Activated T-helper 9 cell treated with anti-CD3 and anti-CD28 coated beads, Interleukin-2, amount 50 U/mL, for 16 hours (primary cell): Measurements from ENCODE around the gene IFT88.

Experiments
- DNase-seq: peaks from one replicate; pipeline ENCODE4 v3.0.0-alpha.2; 2020; ENCODE audit warnings: low read depth

IFT88 gene

DNA sequence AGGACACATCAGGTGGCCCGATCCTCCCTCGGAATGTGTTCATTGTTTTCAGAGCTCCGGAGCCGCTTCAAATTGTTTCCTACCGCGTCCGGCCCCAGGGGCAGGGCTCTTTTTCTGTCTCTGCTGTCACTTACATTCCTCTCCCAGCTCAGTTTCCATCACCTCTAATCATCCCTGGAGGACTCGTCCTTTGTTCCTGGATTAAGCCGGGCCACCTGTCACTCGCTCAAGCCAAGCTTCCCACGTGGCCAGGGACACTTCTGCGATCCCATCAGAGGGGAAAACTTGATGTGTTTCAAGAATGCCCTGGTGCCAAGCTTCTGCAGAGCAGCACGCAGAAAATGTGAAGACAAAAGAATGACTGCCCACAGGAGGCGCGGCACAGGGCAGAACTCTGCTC lies 150.0 kb downstream of the IFT88 start:
- DNase-seq, result no peak

DNA sequence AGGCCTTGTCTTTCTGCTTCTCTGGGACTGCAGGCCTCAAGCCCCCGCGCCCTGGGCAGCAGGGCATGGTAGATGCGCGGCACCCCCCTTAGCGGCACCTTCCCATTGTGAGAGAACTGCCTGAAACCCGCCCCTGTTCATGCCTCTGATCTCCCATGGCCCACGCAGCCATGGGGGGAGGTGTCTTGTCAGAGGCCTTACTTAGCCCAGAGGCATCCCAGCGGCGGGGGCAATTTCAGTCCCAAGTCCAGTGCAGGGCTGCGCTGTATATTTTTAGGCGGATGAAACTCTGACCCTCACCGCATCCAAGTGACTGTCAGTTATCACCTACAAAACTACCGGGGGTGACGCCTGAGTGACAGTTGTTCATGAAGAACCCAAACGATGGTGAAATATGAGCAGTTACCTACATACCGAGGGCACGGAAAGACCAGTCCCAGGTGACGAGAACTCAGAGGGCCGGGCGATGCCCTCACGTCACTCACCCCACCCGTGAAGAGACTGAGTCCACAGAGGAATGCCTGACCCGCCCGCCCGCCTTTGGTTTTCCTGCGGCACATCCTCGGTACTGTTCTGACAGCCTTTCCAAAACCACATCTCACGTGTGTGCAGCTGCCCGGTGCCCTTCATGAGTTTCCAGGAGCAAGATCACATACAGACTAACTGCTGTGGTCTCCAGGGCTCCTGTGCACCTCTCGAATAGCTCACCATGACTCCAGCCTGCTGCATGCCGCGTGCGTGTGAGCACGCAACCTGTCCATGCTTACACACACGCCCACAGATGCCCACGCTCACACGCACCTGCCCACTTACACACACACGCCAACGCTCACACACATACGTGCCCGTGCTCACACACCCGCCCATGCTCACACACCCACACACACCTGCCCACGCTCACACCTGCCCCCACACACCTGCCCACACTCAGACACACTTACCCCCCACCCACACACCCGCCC lies 150.9 kb downstream of the IFT88 start:
- DNase-seq, result no peak

DNA sequence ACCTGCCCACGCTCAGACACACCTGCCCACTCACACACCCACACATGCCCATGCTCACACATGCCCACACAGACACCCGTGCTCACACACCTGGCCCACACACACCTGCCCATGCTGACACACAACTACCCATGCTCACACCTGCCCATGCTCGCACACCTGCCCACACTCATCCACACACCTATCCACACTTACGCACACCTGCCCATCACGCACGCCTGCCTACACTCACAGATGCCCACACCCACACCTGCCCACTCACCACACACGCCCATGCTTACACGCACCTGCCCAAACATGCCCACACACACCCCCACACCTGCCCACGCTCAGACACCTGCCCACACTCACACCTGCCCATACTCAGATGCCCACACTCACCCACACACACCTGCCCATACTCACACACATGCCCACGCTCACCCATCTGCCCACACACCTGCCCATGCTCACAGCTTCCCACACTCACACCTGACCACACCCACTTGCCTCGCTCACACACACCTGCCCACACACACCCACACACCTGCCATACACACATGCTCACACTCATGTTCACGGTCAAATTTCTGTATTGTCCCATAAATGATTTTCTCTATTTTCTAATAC lies 152.1 kb downstream of the IFT88 start:
- no peak for DNase-seq

DNA sequence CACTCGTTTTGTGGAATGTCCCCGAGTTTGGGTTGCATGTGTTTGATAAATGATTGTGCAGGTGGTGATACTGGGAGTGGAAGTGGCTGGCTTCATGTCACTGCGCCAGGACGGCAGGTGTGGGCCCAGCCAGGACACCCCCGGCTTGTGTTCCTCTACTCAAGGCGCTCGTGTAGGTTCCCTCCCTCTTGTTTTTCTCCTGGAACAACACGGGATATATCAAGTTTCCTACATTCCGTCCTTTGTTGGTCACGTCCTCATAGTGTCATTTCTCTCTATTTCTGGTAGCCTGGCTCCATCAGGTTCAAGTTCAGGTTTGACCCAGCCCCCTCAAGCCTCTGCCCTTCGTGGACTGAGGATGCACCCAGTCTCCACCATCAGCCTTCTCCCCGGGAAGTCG lies 152.8 kb downstream of the IFT88 start:
- DNase-seq, result no peak

DNA sequence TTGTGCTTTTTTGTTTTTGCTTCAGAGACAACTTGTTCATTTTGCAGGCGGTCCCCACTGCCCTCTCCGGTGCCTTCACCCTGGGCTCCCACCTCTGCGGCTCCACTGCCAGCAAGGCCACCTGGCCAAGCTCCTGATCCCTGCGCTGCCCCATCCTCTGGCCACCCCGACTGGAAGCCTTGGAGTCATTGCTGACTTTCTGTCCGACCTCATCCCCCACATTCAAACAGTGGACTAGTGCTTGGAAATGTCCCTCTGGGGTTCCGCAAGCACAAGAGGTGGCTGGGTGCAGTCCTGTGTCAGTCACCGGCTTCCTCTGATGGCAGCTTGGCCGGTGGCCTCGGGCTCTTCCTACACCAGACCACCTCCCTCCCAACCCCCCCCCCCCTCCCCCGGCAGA lies 153.5 kb downstream of the IFT88 start:
- no peak for DNase-seq

DNA sequence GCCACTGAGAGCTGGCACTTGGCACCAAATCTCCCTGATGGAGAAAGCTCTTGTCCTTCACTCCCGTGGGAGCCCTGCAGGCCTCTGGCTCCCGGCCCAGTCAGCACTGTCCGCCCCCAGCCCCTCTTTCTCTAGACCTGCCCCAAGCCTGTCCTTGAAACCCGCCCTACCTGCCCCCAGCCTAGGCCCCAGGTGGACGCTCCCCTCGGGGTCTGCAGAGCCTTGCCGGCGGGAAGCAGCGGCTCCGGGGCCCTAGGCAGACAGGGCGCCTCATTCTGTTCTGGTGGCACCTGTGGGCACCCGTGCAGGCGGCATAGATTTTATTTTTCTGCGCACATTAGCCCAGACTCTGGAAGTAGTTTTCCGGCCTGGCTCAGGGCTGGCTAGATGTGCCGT lies 154.1 kb downstream of the IFT88 start:
- DNase-seq, result no peak

DNA sequence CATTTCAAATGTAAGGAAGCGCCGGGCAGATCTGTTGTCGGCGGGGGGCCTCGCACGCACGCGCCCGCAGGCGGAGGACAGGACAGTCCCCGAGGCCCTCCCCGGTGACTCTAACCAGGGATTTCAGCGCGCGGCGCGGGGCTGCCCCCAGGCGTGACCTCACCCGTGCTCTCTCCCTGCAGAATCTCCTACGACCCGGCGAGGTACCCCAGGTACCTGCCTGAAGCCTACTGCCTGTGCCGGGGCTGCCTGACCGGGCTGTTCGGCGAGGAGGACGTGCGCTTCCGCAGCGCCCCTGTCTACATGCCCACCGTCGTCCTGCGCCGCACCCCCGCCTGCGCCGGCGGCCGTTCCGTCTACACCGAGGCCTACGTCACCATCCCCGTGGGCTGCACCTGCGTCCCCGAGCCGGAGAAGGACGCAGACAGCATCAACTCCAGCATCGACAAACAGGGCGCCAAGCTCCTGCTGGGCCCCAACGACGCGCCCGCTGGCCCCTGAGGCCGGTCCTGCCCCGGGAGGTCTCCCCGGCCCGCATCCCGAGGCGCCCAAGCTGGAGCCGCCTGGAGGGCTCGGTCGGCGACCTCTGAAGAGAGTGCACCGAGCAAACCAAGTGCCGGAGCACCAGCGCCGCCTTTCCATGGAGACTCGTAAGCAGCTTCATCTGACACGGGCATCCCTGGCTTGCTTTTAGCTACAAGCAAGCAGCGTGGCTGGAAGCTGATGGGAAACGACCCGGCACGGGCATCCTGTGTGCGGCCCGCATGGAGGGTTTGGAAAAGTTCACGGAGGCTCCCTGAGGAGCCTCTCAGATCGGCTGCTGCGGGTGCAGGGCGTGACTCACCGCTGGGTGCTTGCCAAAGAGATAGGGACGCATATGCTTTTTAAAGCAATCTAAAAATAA lies 154.7 kb downstream of the IFT88 start:
- no peak for DNase-seq

DNA sequence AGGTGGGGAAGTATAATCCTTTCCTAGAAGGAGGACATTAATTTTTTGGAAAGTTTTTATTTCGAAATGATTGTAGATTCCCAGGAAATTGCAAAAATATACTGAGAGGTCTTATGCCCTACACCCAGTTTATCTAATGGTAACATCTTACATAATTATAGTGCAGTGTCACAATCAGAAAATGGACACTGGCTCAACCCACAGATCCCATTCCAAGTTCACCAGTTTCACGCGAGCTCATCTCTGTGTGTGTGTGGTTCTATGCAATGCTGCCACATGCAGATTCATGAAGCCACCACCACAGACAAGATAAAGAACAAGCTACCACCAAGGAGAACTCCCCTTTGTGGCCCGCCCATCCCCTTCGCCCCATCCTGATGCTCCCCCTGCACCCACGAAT lies 160.9 kb downstream of the IFT88 start:
- no peak for DNase-seq

DNA sequence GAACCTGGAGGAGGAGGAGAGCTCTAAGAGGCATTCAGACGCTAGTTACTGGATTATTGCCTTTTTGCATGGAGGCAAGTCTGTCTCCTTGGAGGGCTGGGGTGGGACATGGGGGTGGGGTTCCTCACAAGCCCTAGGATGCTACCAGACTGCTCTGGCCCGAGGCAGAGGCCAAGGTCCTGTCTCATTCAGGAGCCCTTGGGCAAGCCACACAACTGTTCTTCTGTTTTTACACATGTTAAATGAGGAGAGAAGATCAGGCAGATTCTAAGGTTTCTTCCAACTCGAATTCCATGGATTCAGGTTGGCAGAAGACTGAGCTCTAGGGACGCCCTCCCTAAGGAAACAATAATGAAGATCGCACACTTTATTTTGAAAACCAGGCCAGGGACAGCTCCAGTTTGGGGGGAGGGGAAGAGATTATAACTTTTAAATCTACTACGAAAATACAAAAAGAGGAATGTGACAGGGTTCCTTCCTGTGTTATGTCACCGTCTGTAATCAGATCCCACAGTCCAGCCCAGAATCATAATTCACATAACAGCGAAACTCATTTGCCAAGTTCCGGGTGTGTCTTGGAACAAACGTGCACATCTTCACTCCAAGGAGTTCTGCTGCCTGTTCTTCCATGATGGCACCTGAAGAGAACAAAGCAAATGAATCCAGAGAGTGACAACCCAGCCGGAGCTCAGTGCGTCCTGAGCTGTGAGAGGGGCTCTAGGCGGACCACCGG lies 161.8 kb downstream of the IFT88 start:
- DNase-seq, result no peak

DNA sequence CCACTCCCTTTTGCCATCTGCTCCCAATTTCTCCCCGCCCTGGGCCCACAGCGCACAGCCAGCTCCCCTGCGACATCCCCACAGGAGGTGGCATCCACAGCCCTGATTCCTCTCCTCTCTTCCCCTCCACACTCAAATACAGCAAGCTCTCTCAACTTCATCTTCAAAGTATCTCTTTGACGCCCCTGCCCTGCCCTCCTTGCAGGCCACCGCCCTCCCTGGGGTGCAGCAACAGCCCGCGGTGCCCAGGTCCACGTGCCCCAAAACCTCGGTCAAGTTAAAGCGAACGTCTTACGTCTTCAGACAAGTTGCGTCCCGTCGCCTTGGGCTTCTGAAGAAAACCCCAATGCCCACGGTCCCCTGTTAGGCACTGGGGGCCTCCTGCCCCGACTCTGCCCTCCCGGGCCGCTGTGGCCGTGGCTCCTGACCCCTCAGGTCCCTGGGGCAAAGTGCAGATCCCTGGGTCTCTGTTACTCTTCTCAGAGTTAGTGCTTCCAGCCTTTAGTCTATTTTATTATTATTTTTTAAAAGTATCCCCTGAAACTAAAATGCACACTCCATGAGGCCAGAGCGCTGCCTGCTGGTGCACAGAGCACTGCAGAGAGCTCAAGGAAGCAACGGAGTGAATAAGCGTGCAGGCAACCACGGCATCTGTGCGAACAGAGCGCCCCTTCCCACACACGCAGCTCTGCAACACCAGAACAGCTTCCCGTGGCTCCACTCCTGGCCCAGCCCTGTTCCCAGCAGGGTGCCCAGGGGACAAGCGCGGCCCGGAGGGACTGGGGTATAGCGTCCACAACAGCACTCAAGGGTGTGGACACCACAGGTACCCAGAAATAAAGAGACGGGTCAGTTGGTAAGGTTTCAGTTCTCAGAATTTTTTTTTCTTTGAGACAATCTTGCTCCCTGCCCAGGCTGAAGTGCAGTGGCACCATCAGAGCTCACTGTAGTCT lies 163.0 kb downstream of the IFT88 start:
- no peak for DNase-seq

DNA sequence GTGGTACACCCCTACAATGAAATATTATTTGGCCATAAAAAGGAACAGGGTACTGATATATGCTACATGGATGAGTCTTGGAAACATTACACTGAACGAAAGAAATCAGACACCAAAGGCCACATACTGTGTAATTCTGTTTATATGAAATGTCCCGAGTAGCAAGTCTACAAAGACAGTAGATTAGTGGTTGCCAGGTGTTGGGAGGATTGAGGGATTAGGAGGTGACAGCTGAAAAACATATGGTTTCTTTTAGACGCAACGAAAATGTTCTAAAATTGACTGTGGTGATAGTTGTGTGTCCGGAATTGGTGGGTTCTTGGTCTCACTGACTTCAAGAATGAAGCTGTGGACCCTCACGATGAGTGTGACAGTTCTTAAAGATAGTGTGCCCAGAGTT lies 171.7 kb downstream of the IFT88 start:
- no peak for DNase-seq

DNA sequence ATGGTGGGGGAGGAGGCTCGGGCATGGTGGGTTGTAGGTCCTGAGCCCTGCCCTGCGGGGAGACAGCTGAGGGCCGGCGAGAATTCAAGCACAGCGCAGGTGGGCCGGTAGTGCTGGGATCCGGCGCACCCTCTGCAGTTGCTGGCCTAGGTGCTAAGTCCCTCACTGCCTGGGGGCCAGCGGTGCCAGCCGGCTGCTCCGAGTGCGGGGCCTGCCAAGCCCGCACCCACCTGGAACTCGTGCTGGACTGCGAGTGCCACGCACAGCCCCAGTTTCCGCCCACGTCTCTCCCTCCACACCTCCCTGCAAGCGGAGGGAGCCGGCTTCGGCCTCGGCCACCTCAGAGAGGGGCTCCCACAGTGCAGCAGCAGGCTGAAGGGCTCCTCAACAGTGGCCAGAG lies 173.1 kb downstream of the IFT88 start:
- no peak for DNase-seq
